OCI-LY7 (cell line): ENCODE data around the gene TSC22D2. TPM values are rescaled to one million over a fixed set of nuclear protein-coding genes. Genes with fewer than 3 reads are reported as not detected.

Source experiments
- BruUV-seq: library from RNA; stranded (reverse); fragments of 400-500 nt; replicated peaks from 2 replicates; lab custom pipeline; 2021; lab: Mats Ljungman, UMichigan
- CTCF ChIA-PET: fragments of 300-600 bp; sonication (Branson Sonifier 250); formaldehyde crosslinking; loops from one replicate; lab custom pipeline; 2022; ENCODE audit warnings: antibody characterized with exemption; ENCODE audit not compliant: unreplicated experiment; lab: Charles Lee
- POLR2A ChIA-PET: fragments of 300-600 bp; sonication (Branson Sonifier 250); formaldehyde crosslinking; loops from one replicate; lab custom pipeline; 2022; ENCODE audit warnings: antibody characterized with exemption; lab: Charles Lee
- DNase-seq: peaks from one replicate; pipeline ENCODE4 v3.0.0-alpha.2; 2015; ENCODE audit warnings: low spot score
- H2AFZ ChIP-seq: fragments of 200-600 bp; sonication (generic), shearing (Covaris generic); 2 replicates; pipeline ENCODE4 v1.6.1; 2014; ENCODE audit warnings: mild to moderate bottlenecking, antibody characterized with exemption, low read length, moderate library complexity
- H3K27ac ChIP-seq: fragments of 200-600 bp; sonication (generic); 2 replicates; pipeline ENCODE4 v1.5.1; 2014; ENCODE audit warnings: mixed run types, low read depth, mild to moderate bottlenecking, moderate library complexity, low read length, inconsistent platforms; ENCODE audit not compliant: poor library complexity, severe bottlenecking
- H3K36me3 ChIP-seq: fragments of 200-600 bp; sonication (generic); 2 replicates; pipeline ENCODE4 v1.6.1; 2014; ENCODE audit warnings: mild to moderate bottlenecking, antibody characterized with exemption, low read length, moderate library complexity, mixed read lengths; ENCODE audit not compliant: insufficient read depth
- H3K4me1 ChIP-seq: fragments of 200-600 bp; sonication (generic); 2 replicates; pipeline ENCODE4 v1.5.1; 2014; ENCODE audit warnings: mild to moderate bottlenecking, low read length; ENCODE audit not compliant: insufficient read depth, poor library complexity, severe bottlenecking
- H3K4me2 ChIP-seq: fragments of 200-600 bp; sonication (generic); 2 replicates; pipeline ENCODE4 v1.6.1; 2014; ENCODE audit warnings: mild to moderate bottlenecking, low read length
- H3K4me3 ChIP-seq: fragments of 200-600 bp; sonication (generic); 2 replicates; pipeline ENCODE4 v1.5.1; 2014; ENCODE audit warnings: mild to moderate bottlenecking, low read depth, low read length; ENCODE audit not compliant: poor library complexity, severe bottlenecking
- H3K79me2 ChIP-seq: fragments of 200-600 bp; sonication (generic); 2 replicates; pipeline ENCODE4 v1.6.1; 2016; ENCODE audit warnings: low read depth, mild to moderate bottlenecking, low read length, moderate library complexity, mixed read lengths; ENCODE audit not compliant: insufficient read depth
- H3K9me2 ChIP-seq: fragments of 200-600 bp; sonication (generic); 2 replicates; pipeline ENCODE4 v1.6.1; 2016; ENCODE audit warnings: mild to moderate bottlenecking, low read length, mixed read lengths; ENCODE audit not compliant: insufficient read depth
- H3K9me3 ChIP-seq: fragments of 200-600 bp; sonication (generic); 2 replicates; pipeline ENCODE4 v1.6.1; 2014; ENCODE audit warnings: mild to moderate bottlenecking, mixed run types, low read length, mixed read lengths
- H4K20me1 ChIP-seq: fragments of 200-600 bp; sonication (generic); 2 replicates; pipeline ENCODE4 v1.6.1; 2014; ENCODE audit warnings: mild to moderate bottlenecking, antibody characterized with exemption, low read length, moderate library complexity, mixed read lengths; ENCODE audit not compliant: insufficient read depth
- CTCF ChIP-seq: fragments of 200-600 bp; sonication (generic); conservative IDR thresholded peaks from 2 replicates; pipeline ENCODE4 v1.5.1; 2014; ENCODE audit warnings: mild to moderate bottlenecking, antibody characterized with exemption, low read length, moderate library complexity, mixed read lengths
- EZH2phosphoT487 ChIP-seq: fragments of 200-600 bp; sonication (generic); IDR thresholded peaks from 2 replicates; pipeline ENCODE4 v1.6.1; 2018; ENCODE audit warnings: low read depth, borderline replicate concordance, mild to moderate bottlenecking, mixed run types, antibody characterized with exemption, low read length, moderate library complexity, mixed read lengths
- intact Hi-C: fragments of 100-400 bp; cut with micrococcal nuclease; formaldehyde crosslinking; loops from one replicate; pipeline ENCODE4 v1.10.0; 2022; ENCODE audit not compliant: unreplicated experiment
- total RNA-seq, 2 experiments: library from RNA; depleted of rRNA in 1 of 2; stranded (reverse); fragments of >200 nt in 1 of 2; shearing (Covaris generic) in 1 of 2; gene quantifications; 2 replicates each; pipeline ENCODE4 v1.2.3, GENCODE V29; 2014 to 2022

TSC22D2 gene
- total RNA-seq, 2 experiments from 2014 or later: 5.9 to 24.2 TPM

DNA sequence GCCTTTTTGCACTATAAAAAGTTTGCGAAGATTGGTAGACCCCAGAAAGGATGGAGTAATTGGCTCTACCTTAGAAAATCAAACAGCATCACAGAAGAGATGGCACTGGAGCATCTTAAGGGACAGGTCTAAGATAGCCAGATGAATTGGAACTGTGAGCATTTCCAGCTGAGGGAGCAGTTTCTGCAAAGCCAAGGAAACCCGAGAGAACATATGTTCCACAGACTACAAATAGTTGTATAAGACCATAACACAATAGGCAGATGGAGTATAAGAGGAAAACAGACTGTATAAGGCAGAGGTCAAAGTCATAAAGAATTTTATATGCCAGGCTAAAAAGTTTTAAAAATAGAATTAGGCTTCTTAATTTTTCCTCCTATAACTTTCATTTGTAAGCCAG lies 46.0 kb downstream of the TSC22D2 start:
- ChIA-PET CTCF (no interaction called here), POLR2A (no interaction called here)
- no peak overlapping the region for H3K4me2 ChIP-seq
- H3K9me3 ChIP-seq: no peaks in the 10 kb centered on the region
- peaks cover 18% of the 10 kb centered on the region for H3K36me3 ChIP-seq
- no peaks in the 10 kb centered on the region for H3K4me1 ChIP-seq
- peaks cover 13% of the 10 kb centered on the region; the same call in 1 of the 2 replicates for H3K79me2 ChIP-seq
- no TSS peak for BruUV-seq
- H3K27ac ChIP-seq: no peak overlapping the region
- no peaks in the 10 kb centered on the region for H3K9me2 ChIP-seq
- H2AFZ ChIP-seq: no peak overlapping the region
- intact Hi-C loops: no loop called here
- no peak for DNase-seq
- H4K20me1 ChIP-seq: 0 out of 2 replicates have a peak, but pooled peaks cover 8% of the 10 kb centered on the region
- TF ChIP-seq EZH2phosphoT487 (no peak), CTCF (no peak)
- H3K4me3 ChIP-seq: no peak overlapping the region

- no peak for TF ChIP-seq CTCF
- no peak for TF ChIP-seq EZH2phosphoT487
- Histone ChIP-seq H3K79me2 (peaks cover 8% of the 10 kb centered on the region; the same call in 1 of the 2 replicates), H3K4me2 (no peak overlapping the region), H3K9me2 (no peaks in the 10 kb centered on the region), H3K36me3 (peaks cover 23% of the 10 kb centered on the region), H3K27ac (no peak overlapping the region), H3K4me1 (no peaks in the 10 kb centered on the region), H4K20me1 (0 out of 2 replicates have a peak, but pooled peaks cover 8% of the 10 kb centered on the region), H3K9me3 (no peaks in the 10 kb centered on the region), H3K4me3 (no peak overlapping the region), H2AFZ (no peak overlapping the region)
- DNase-seq: no peak
- intact Hi-C loops: no loop called here
- POLR2A ChIA-PET: no interaction called here
- CTCF ChIA-PET: no interaction called here
- BruUV-seq: no TSS peak
Observed at GRCh38 chr3:150454622-150455021, 46.5 kb downstream of the TSC22D2 start.

DNA sequence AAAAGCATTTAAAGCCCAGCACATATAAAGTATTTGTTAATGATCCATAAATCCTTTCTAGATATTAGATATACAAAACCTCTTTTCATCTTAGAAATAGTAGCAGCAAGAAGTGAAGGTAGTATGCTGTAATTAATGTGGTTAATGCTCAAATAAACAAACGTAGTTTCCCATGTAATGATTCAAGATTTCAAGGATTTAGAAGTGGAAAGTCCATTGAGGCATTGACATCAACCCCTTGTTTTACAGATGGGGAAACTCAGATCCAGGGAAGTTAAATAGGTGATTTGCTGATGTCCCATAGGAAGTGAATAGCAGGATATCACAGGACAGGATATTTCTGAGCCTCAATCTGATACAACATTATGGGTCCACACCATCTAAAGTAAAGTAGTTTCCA lies 47.2 kb downstream of the TSC22D2 start:
- no peak overlapping the region for H2AFZ ChIP-seq
- no peak for DNase-seq
- no peak overlapping the region for H3K4me3 ChIP-seq
- H3K9me3 ChIP-seq: no peaks in the 10 kb centered on the region
- no peaks in the 10 kb centered on the region for H3K9me2 ChIP-seq
- no peak overlapping the region for H3K27ac ChIP-seq
- H3K4me1 ChIP-seq: no peaks in the 10 kb centered on the region
- H4K20me1 ChIP-seq: 0 out of 2 replicates have a peak, but pooled peaks cover 8% of the 10 kb centered on the region
- H3K79me2 ChIP-seq: 0 out of 2 replicates have a peak, but pooled peaks cover 3% of the 10 kb centered on the region
- TF ChIP-seq EZH2phosphoT487: no peak
- TF ChIP-seq CTCF: no peak
- no TSS peak for BruUV-seq
- peaks cover 26% of the 10 kb centered on the region for H3K36me3 ChIP-seq
- ChIA-PET POLR2A (no interaction called here), CTCF (no interaction called here)
- intact Hi-C loops: no loop called here
- H3K4me2 ChIP-seq: no peak overlapping the region
